ENCODE measurements around the gene GALNTL6. TPM values are rescaled to one million over a fixed set of nuclear protein-coding genes. Genes with fewer than 3 reads are reported as not detected.

GALNTL6 gene
- polyA plus RNA-seq, 3 donors, result 0.85 to 3.4 (median 0.98) TPM

- no peak for DNase-seq (ENCODE audit: low read depth in 3 of 3, low spot score in 2 of 3)
Measured at GRCh38 chr4:171983935-171984805, 171.0 kb downstream of the GALNTL6 start.

GRCh38 chr4:171985129-171985528 is 171.9 kb downstream of the GALNTL6 start:
- DNase-seq (ENCODE audit: low read depth in 3 of 3, low spot score in 2 of 3), result no peak

GRCh38 chr4:171993247-171993646 is 180.0 kb downstream of the GALNTL6 start:
- no peak for DNase-seq (ENCODE audit: low read depth in 3 of 3, low spot score in 2 of 3)

- no peak for DNase-seq (ENCODE audit: low read depth in 3 of 3, low spot score in 2 of 3)
Measured at GRCh38 chr4:172007889-172008288, 194.7 kb downstream of the GALNTL6 start.

GRCh38 chr4:172009446-172010230 is 196.4 kb downstream of the GALNTL6 start:
- no peak for DNase-seq (ENCODE audit: low read depth in 3 of 3, low spot score in 2 of 3)

- no peak for DNase-seq (ENCODE audit: low read depth in 3 of 3, low spot score in 2 of 3)
Measured at GRCh38 chr4:172011196-172011595, 198.0 kb downstream of the GALNTL6 start.

GRCh38 chr4:172018358-172018757 is 205.2 kb downstream of the GALNTL6 start:
- DNase-seq (ENCODE audit: low read depth in 3 of 3, low spot score in 2 of 3), result no peak

- DNase-seq (ENCODE audit: low read depth in 3 of 3, low spot score in 2 of 3), result no peak
Measured at GRCh38 chr4:172035562-172035961, 222.4 kb downstream of the GALNTL6 start.

- no peak for DNase-seq (ENCODE audit: low read depth in 3 of 3, low spot score in 2 of 3)
Measured at GRCh38 chr4:172040766-172041165, 227.6 kb downstream of the GALNTL6 start.

GRCh38 chr4:172042714-172043114 is 229.5 kb downstream of the GALNTL6 start:
- no peak for DNase-seq (ENCODE audit: low read depth in 3 of 3, low spot score in 2 of 3)

GRCh38 chr4:172045981-172046380 is 232.8 kb downstream of the GALNTL6 start:
- no peak for DNase-seq (ENCODE audit: low read depth in 3 of 3, low spot score in 2 of 3)

- no peak for DNase-seq (ENCODE audit: low read depth in 3 of 3, low spot score in 2 of 3)
Measured at GRCh38 chr4:172048666-172049065, 235.5 kb downstream of the GALNTL6 start.

- no peak for DNase-seq (ENCODE audit: low read depth in 3 of 3, low spot score in 2 of 3)
Measured at GRCh38 chr4:172050911-172051310, 237.7 kb downstream of the GALNTL6 start.

- DNase-seq (ENCODE audit: low read depth in 3 of 3, low spot score in 2 of 3), result no peak
Measured at GRCh38 chr4:172055046-172055445, 241.8 kb downstream of the GALNTL6 start.

GRCh38 chr4:172055498-172055897 is 242.3 kb downstream of the GALNTL6 start:
- DNase-seq (ENCODE audit: low read depth in 3 of 3, low spot score in 2 of 3), result no peak

- DNase-seq (ENCODE audit: low read depth in 3 of 3, low spot score in 2 of 3), result no peak
Measured at GRCh38 chr4:172061204-172061603, 248.0 kb downstream of the GALNTL6 start.

- DNase-seq (ENCODE audit: low read depth in 3 of 3, low spot score in 2 of 3), result no peak
Measured at GRCh38 chr4:172068506-172068905, 255.3 kb downstream of the GALNTL6 start.

GRCh38 chr4:172073590-172073989 is 260.4 kb downstream of the GALNTL6 start:
- no peak for DNase-seq (ENCODE audit: low read depth in 3 of 3, low spot score in 2 of 3)

- no peak for DNase-seq (ENCODE audit: low read depth in 3 of 3, low spot score in 2 of 3)
Measured at GRCh38 chr4:172083272-172083671, 270.1 kb downstream of the GALNTL6 start.

- DNase-seq (ENCODE audit: low read depth in 3 of 3, low spot score in 2 of 3), result no peak
Measured at GRCh38 chr4:172088556-172088955, 275.4 kb downstream of the GALNTL6 start.

- DNase-seq (ENCODE audit: low read depth in 3 of 3, low spot score in 2 of 3), result no peak
Measured at GRCh38 chr4:172095161-172095560, 282.0 kb downstream of the GALNTL6 start.

GRCh38 chr4:172096786-172097185 is 283.6 kb downstream of the GALNTL6 start:
- DNase-seq (ENCODE audit: low read depth in 3 of 3, low spot score in 2 of 3), result no peak

Measured in right renal cortex interstitium (tissue), 3 donors.